ENCODE measurements around the gene NRG3. TPM values are rescaled to one million over a fixed set of nuclear protein-coding genes. Genes with fewer than 3 reads are reported as not detected.

NRG3 gene
- total and polyA plus RNA-seq, 3 experiments from 2014 or later, result not detected

GRCh38 chr10:82438277-82438676 is 563.3 kb downstream of the NRG3 start:
- Mint-ChIP-seq H3K9me3 (peaks cover 0 to 11% (median 10%) of the 10 kb centered on the region in 5 donors), H3K27me3 (no peaks in the 10 kb centered on the region), H3K4me1 (no peaks in the 10 kb centered on the region), H3K4me3 (no peak overlapping the region), H3K36me3 (no peaks in the 10 kb centered on the region), H3K27ac (no peak overlapping the region)
- no peak for DNase-seq
- POLR2A ChIA-PET, result no interaction called here
- Histone ChIP-seq H3K27ac (ENCODE audit: low read depth, low read length) (no peak overlapping the region), H3K4me3 (ENCODE audit: low read length) (no peak overlapping the region), H3K36me3 (ENCODE audit: insufficient read depth, low read length) (no peaks in the 10 kb centered on the region), H3K27me3 (ENCODE audit: insufficient read depth, low read length, poor library complexity, severe bottlenecking) (no peaks in the 10 kb centered on the region), H3K4me1 (ENCODE audit: insufficient read depth, low read length) (no peaks in the 10 kb centered on the region), H3K9me3 (ENCODE audit: low read length) (no peaks in the 10 kb centered on the region)
- CTCF ChIA-PET, result no interaction called here

DNA sequence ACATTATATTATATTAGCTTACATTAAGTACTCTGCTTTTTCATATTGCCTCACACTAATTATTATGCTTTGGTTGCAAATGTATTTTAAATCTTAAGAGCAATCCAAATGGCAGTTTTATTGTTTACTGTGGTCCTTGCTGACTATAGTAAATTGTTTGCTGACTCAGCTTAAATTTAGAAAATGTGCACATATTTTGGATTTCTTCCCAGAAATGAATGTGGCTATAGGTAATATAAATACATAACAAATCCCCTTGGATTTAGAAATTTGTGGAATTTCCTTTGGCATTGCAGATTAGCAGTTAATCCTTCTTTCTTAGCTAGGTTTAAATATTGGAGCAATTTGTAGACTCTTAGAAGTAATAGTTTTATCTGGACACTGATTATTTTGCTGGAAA is 565.8 kb downstream of the NRG3 start:
- no peaks in the 10 kb centered on the region for H3K4me1 Mint-ChIP-seq
- POLR2A ChIA-PET, result no interaction called here
- no peaks in the 10 kb centered on the region for H3K9me3 ChIP-seq (ENCODE audit: low read length)
- no peak overlapping the region for H3K4me3 ChIP-seq (ENCODE audit: low read length)
- CTCF ChIA-PET, result no interaction called here
- H3K36me3 Mint-ChIP-seq, result no peaks in the 10 kb centered on the region
- no peaks in the 10 kb centered on the region for H3K27me3 ChIP-seq (ENCODE audit: insufficient read depth, low read length, poor library complexity, severe bottlenecking)
- DNase-seq, result no peak
- H3K36me3 ChIP-seq (ENCODE audit: insufficient read depth, low read length), result no peaks in the 10 kb centered on the region
- H3K27ac Mint-ChIP-seq, result no peak overlapping the region
- H3K4me1 ChIP-seq (ENCODE audit: insufficient read depth, low read length), result no peaks in the 10 kb centered on the region
- no peak overlapping the region for H3K4me3 Mint-ChIP-seq
- H3K27me3 Mint-ChIP-seq, result no peaks in the 10 kb centered on the region
- no peak overlapping the region for H3K27ac ChIP-seq (ENCODE audit: low read depth, low read length)
- H3K9me3 Mint-ChIP-seq, result peaks cover 0 to 9% (median 3%) of the 10 kb centered on the region in 5 donors

GRCh38 chr10:82452046-82452445 is 577.1 kb downstream of the NRG3 start:
- ChIA-PET CTCF (no interaction called here), POLR2A (no interaction called here)
- Histone ChIP-seq H3K27me3 (ENCODE audit: insufficient read depth, low read length, poor library complexity, severe bottlenecking) (no peaks in the 10 kb centered on the region), H3K36me3 (ENCODE audit: insufficient read depth, low read length) (no peaks in the 10 kb centered on the region), H3K4me1 (ENCODE audit: insufficient read depth, low read length) (no peaks in the 10 kb centered on the region), H3K27ac (ENCODE audit: low read depth, low read length) (no peak overlapping the region), H3K4me3 (ENCODE audit: low read length) (no peak overlapping the region), H3K9me3 (ENCODE audit: low read length) (no peaks in the 10 kb centered on the region)
- Mint-ChIP-seq H3K9me3 (peaks cover 0 to 29% (median 9%) of the 10 kb centered on the region in 5 donors), H3K36me3 (no peaks in the 10 kb centered on the region), H3K27ac (no peak overlapping the region), H3K4me3 (no peak overlapping the region), H3K4me1 (no peaks in the 10 kb centered on the region), H3K27me3 (no peaks in the 10 kb centered on the region)
- no peak for DNase-seq

- Histone ChIP-seq H3K27me3 (ENCODE audit: insufficient read depth, low read length, poor library complexity, severe bottlenecking) (no peaks in the 10 kb centered on the region), H3K9me3 (ENCODE audit: low read length) (no peaks in the 10 kb centered on the region), H3K27ac (ENCODE audit: low read depth, low read length) (no peak overlapping the region), H3K36me3 (ENCODE audit: insufficient read depth, low read length) (no peaks in the 10 kb centered on the region), H3K4me1 (ENCODE audit: insufficient read depth, low read length) (no peaks in the 10 kb centered on the region), H3K4me3 (ENCODE audit: low read length) (no peak overlapping the region)
- DNase-seq, result no peak
- Mint-ChIP-seq H3K4me1 (no peaks in the 10 kb centered on the region), H3K27me3 (no peaks in the 10 kb centered on the region), H3K4me3 (no peak overlapping the region), H3K9me3 (peaks cover 0 to 26% (median 9%) of the 10 kb centered on the region in 5 donors), H3K27ac (no peak overlapping the region), H3K36me3 (no peaks in the 10 kb centered on the region)
- POLR2A ChIA-PET, result no interaction called here
- CTCF ChIA-PET, result no interaction called here
These were observed 577.7 kb downstream of the NRG3 start for GRCh38 chr10:82452676-82453075.

DNA sequence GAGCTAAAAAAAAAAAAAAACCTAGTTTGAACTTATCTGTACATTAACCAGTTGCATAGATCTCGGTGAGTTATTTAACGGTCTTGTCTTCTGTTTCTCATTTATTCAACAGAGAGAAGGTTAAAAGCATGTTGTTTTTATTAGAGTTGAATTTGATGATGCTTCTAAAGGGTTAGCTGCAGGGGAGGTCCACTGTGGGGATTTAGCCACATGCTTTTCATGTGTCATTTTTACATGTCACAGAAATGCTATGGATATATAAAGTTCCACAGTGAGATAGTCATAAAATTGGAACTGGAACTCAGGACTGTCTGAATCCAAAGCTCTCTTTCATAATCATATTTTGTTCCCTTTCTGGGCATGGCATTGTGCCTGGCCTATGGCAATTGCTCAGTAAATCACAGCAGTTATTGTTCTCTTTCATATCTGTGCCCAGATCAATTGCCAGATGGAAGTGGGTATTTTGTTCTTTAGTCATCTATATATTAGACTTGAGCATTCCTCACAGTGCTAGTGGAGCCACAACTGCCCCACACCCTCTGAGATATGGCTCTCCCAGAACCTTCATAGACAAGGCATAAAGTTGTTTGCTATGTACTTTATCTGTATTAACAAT is 578.8 kb downstream of the NRG3 start:
- H3K9me3 Mint-ChIP-seq, result peaks cover 0 to 24% (median 9%) of the 10 kb centered on the region in 5 donors
- no peaks in the 10 kb centered on the region for H3K36me3 ChIP-seq (ENCODE audit: insufficient read depth, low read length)
- H3K27me3 ChIP-seq (ENCODE audit: insufficient read depth, low read length, poor library complexity, severe bottlenecking), result no peaks in the 10 kb centered on the region
- CTCF ChIA-PET, result no interaction called here
- POLR2A ChIA-PET, result no interaction called here
- no peaks in the 10 kb centered on the region for H3K27me3 Mint-ChIP-seq
- no peaks in the 10 kb centered on the region for H3K4me1 Mint-ChIP-seq
- H3K4me3 Mint-ChIP-seq, result no peak overlapping the region
- no peaks in the 10 kb centered on the region for H3K4me1 ChIP-seq (ENCODE audit: insufficient read depth, low read length)
- H3K4me3 ChIP-seq (ENCODE audit: low read length), result no peak overlapping the region
- no peak for DNase-seq
- H3K27ac ChIP-seq (ENCODE audit: low read depth, low read length), result no peak overlapping the region
- no peaks in the 10 kb centered on the region for H3K9me3 ChIP-seq (ENCODE audit: low read length)
- H3K36me3 Mint-ChIP-seq, result no peaks in the 10 kb centered on the region
- no peak overlapping the region for H3K27ac Mint-ChIP-seq

DNA sequence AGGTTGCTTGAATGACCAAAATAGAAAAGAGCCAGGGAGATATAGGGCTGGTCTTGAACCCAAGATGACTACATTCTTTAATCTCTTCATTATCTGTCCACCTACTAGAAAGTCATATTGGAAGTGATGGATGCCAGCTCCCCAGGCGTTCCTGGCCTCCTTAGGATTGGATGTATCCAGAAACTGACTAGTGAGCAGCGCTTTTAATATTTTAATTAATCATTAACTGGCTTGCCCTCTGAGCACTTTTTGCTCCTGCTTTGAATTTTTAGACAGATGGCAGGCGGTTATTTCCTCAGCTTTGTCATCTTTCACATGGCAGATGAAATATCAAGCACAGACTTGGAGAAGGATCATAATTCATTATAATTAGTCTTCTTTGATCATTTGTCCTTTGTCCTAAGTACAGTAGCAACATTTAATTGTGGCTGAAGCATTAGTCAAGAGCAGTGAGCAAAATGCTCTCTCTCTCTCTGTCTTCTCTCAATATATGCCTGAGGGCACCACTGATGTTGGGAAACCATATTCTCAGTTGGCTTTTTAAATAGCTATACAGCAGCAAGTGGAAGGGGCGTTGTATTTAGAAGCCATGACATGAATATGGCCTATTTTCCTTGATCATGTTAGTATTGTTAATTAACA is 588.0 kb downstream of the NRG3 start:
- DNase-seq, result no peak
- Histone ChIP-seq H3K4me1 (ENCODE audit: insufficient read depth, low read length) (no peaks in the 10 kb centered on the region), H3K9me3 (ENCODE audit: low read length) (no peaks in the 10 kb centered on the region), H3K36me3 (ENCODE audit: insufficient read depth, low read length) (no peaks in the 10 kb centered on the region), H3K4me3 (ENCODE audit: low read length) (no peak overlapping the region), H3K27me3 (ENCODE audit: insufficient read depth, low read length, poor library complexity, severe bottlenecking) (no peaks in the 10 kb centered on the region), H3K27ac (ENCODE audit: low read depth, low read length) (no peak overlapping the region)
- ChIA-PET POLR2A (no interaction called here), CTCF (no interaction called here)
- Mint-ChIP-seq H3K4me1 (no peaks in the 10 kb centered on the region), H3K36me3 (no peaks in the 10 kb centered on the region), H3K4me3 (no peak overlapping the region), H3K9me3 (peaks cover 8 to 19% (median 12%) of the 10 kb centered on the region in 5 donors), H3K27me3 (no peaks in the 10 kb centered on the region), H3K27ac (no peak overlapping the region)

DNA sequence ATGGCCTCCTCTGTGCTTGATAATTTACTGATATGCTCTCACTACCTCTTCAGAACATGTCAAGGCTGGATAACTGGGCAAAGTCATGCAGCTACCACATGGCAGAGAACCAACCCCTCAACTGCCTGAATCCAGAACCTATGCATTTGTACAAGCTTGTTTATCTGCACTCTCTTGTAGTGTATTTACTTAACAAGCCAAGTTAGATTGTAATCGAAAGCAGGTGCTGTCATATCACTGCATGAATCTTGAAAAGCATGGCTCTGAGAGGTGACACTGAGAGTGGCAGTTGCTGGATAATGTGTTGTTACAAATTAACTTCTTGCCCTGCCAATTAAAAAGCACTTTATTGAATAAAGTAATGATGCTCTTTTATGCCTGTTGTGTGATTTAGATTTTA is 588.6 kb downstream of the NRG3 start:
- no peak for DNase-seq
- POLR2A ChIA-PET, result no interaction called here
- Mint-ChIP-seq H3K27ac (no peak overlapping the region), H3K27me3 (no peaks in the 10 kb centered on the region), H3K36me3 (no peaks in the 10 kb centered on the region), H3K4me3 (no peak overlapping the region), H3K9me3 (peaks cover 8 to 15% (median 13%) of the 10 kb centered on the region in 5 donors), H3K4me1 (no peaks in the 10 kb centered on the region)
- H3K4me3 ChIP-seq (ENCODE audit: low read length), result no peak overlapping the region
- CTCF ChIA-PET, result no interaction called here
- H3K27ac ChIP-seq (ENCODE audit: low read depth, low read length), result no peak overlapping the region
- H3K27me3 ChIP-seq (ENCODE audit: insufficient read depth, low read length, poor library complexity, severe bottlenecking), result no peaks in the 10 kb centered on the region
- no peaks in the 10 kb centered on the region for H3K4me1 ChIP-seq (ENCODE audit: insufficient read depth, low read length)
- no peaks in the 10 kb centered on the region for H3K36me3 ChIP-seq (ENCODE audit: insufficient read depth, low read length)
- no peaks in the 10 kb centered on the region for H3K9me3 ChIP-seq (ENCODE audit: low read length)

DNA sequence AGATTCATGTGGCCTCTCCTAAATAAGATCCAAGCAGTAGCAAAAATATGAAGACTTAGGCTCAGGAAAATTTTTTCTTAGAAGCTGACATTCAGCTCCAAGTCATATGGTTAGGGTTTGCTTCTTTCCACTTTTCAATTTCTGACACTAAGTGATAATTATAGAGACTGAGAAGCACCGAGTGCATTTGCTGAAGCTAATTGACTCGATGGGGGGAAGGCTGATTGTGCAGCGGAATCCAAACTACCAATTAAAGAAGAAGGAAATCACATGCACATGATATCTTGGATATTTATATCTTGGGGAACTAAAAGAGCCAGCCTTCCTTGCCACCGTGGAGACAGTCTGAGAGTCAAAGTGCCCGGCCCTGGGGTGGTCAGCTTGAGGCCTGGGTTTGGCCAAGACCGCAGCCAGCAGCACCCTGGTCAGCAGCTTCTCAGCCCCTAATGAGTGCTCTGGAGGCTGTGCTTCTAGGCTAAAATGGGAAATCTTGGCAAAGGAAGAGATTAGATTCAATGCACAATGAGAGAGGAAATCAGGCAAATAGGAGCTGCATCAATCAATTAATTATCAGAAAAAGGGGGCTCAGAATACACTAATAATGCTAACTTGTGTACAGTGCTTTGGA is 589.3 kb downstream of the NRG3 start:
- no peaks in the 10 kb centered on the region for H3K36me3 ChIP-seq (ENCODE audit: insufficient read depth, low read length)
- H3K27ac ChIP-seq (ENCODE audit: low read depth, low read length), result no peak overlapping the region
- H3K4me3 ChIP-seq (ENCODE audit: low read length), result no peak overlapping the region
- Mint-ChIP-seq H3K36me3 (no peaks in the 10 kb centered on the region), H3K9me3 (peaks cover 8 to 15% (median 14%) of the 10 kb centered on the region in 5 donors), H3K4me1 (no peaks in the 10 kb centered on the region), H3K27ac (no peak overlapping the region), H3K4me3 (no peak overlapping the region), H3K27me3 (no peaks in the 10 kb centered on the region)
- no peaks in the 10 kb centered on the region for H3K4me1 ChIP-seq (ENCODE audit: insufficient read depth, low read length)
- POLR2A ChIA-PET, result no interaction called here
- no peaks in the 10 kb centered on the region for H3K27me3 ChIP-seq (ENCODE audit: insufficient read depth, low read length, poor library complexity, severe bottlenecking)
- no peak for DNase-seq
- CTCF ChIA-PET, result no interaction called here
- H3K9me3 ChIP-seq (ENCODE audit: low read length), result no peaks in the 10 kb centered on the region

All from CD8-positive, alpha-beta memory T cell (primary cell).